GF-D8 (cell line): ENCODE data around the gene HPSE2.

Experiments used
- DNase-seq: peaks from one replicate; lab custom pipeline; 2025; lab: John Stamatoyannopoulos, UW

HPSE2 gene

DNA sequence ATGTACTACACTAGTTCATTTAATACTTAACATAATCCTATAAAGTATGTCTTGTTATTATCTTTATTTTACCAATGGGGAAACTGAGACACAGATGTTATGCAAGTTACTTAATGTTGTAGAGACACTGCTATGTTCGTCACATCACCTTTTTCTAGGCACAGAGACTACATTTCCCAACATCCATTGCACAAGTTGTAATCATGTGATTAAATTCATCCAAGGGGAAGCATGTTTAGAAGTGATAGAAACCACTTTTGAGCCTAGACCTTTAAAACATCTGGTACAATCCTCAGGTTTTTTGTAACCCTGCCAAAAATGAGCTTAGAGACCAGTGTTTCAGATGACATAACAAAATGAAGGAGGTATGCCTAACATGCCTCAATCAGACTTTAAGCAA lies 402.1 kb downstream of the HPSE2 start:
- DNase-seq = no peak

DNA sequence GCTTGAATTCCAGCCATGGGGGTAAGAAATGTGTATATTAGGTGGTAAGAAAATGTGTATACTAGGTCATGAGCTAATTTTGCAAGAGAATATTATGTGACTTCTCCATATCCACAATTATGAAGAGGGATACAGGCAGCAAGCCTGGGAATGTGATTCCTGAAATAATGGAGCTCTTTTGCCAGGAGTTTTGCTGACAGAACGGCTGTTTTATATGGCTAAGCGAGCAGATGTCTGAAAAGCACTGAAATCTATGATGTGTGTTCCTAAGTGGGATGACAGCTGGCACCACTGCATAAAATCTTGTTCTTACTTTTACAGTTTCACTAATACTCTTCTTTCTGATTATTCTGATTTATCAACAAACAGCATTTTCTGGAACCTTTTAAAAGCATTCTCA lies 402.9 kb downstream of the HPSE2 start:
- no peak for DNase-seq

DNA sequence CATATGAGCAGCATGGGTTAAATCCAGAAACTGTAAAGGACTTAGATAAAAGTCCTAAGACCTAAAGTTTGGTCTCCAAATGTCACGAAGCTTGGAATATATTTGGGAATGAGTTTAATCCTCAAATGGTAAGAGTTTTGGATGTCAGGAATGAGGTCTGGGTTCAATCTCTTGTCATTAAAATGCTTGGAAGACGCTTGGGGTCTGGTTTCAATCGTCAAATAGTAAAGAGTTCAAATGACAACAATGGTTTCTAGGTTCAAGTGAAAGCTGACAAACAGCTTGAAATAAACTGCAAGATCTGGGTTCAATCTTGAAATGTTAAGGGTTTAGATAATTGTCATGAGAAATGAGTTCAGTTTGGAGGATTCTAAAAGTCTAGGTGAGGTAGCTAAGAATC lies 403.5 kb downstream of the HPSE2 start:
- DNase-seq = no peak

DNA sequence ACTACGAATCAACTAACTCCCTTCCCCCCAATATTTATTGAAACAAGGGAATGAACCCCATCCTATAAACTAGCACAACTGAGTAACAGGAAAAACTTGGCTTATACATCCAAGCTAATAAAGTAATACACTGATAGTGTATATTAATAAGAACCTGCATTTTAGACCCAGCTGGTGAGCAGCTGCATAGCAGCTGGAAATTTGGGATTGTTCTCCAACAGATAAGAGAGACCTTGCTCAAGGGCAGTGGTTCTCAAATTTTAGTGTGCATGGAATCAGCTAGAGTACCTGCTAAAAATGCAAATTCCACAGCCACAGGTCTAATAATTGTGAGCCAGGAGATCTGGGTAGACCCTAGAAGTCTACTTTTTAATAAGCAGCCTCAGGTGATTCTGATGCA lies 404.3 kb downstream of the HPSE2 start:
- no peak for DNase-seq

DNA sequence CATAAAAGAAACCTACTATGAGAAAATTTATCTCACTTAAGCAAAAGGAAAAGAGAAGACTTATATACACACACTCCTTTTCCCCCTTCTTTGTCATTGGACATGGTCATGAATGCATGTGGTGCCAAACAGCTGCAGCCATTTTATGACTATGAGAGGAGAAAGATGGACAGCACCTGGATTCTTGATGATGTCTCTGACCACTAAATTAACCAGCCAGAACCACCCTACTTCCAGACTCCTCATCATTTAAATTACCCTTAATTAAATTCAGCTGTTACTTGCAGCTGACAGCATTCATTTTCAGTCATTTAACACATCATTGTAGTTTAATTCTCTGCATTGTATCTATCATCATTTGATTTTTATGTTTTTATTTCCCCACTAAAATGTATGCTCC lies 409.9 kb downstream of the HPSE2 start:
- DNase-seq = no peak

DNA sequence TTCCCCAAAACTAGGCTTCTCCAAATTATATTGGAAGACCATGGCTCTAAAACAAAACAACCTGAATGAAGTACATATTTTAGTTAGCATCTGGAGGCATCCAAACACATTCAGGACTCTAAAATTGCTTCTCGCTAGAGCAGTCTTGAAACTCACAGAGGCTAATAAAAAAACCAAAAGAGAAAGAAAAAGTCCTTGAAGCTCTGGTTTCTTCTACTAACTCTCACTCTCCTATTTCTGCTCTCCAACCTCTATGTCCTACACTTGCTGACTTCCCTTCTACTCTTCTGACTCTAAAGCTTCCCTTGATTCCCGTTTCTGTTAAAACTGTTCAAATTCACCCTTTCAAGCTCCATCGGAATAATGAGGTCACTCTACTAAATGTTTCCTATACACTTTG lies 418.3 kb downstream of the HPSE2 start:
- DNase-seq = no peak

DNA sequence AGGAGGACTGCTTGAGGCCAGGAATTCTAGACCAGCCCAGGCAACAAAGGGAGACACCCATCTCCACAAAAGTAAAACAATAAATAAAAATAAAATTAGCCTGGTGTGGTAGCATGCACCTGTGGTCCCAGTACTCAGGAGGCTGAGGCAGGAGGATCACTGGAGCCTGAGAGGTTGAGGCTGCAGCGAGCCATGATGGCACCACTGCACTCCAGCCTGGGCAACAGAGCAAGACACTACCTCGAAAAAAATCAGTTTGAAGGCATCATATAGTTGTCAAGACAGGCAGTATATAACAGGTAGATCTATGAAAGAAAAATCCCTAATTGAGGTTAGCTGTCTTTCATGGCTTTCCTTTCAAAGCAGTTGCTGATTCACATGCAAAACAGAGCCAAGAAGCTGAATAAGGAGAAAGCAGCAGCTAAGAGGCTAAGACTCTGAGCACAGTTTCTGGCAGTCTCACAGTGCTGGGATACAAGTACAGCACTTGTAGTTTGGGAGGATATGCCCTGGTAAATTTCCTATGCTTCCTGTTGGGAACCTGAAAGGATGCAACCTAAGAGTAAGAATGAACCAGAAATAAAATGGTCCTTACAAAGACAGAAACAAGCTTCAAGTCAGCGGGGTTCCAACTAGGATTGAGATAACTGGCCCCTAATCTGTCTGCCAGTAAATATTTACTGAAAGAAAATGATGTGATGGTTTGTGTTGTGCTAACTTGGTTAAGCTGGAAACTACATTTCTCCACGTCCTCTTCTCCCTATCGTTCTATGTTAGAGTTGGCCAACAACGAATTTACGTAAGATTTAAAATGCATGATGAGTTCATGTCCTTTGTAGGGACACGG lies 420.4 kb downstream of the HPSE2 start:
- no peak for DNase-seq

DNA sequence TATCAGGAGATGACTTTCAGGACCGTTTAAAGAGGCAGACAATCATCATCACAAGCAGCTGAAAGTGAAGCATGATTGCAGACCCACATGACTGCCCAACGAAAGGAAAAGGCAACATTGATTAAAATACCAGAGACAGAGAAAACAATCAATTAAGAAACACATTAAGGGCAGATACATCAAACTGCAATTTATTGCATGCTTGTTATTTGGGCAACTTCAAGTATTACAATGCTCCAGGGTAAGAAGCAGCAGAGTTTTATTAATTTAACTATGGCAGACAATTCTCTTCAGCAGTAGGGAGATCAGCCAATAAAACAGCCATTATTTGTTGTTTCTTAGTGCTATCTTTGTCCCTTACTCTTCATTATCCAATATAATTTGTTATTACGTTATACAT lies 421.2 kb downstream of the HPSE2 start:
- no peak for DNase-seq

DNA sequence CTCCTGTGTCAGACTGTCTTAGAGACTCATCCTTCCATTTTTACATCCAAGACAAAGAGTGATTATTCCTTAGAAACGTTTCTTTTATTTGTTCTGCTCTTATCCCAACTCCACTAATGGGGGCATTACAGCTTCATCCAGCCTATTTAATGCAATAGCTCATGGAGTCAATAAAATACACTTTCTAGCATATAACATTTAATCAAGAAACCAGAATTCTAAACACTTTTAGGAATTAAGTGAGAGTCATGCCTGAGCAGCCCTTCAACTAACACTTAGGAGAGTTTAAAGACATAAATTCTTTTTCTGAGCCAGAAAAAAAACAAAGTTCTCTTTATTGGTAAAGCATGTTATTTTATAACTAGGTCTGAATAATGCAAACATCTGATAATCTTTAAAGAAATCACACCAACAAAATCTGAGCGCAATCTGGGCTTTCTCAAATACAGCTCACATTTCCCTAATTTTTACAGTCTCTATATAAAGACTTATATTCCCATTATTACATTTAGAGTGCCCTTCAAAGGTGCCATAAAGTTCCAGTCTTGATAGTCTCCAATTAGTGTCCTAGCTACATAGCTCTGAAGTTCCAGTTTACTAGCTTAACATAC lies 427.3 kb downstream of the HPSE2 start:
- no peak for DNase-seq

DNA sequence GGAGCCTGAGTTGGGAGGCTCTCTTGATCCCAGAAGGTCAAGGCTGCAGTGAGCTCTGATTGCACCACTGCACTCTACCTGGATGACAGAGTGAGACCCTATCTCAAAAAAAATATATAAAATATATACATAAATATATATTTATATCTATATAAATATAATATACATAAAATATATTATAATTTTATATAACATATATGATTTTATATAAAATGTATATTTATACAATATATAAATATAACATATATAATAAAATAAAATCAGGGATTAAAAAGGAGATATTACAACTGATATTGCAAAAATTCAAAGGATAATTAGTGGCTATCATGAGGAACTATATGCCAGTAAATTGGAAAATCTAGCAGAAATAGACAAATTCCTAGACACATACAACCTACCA lies 435.4 kb downstream of the HPSE2 start:
- no peak for DNase-seq

DNA sequence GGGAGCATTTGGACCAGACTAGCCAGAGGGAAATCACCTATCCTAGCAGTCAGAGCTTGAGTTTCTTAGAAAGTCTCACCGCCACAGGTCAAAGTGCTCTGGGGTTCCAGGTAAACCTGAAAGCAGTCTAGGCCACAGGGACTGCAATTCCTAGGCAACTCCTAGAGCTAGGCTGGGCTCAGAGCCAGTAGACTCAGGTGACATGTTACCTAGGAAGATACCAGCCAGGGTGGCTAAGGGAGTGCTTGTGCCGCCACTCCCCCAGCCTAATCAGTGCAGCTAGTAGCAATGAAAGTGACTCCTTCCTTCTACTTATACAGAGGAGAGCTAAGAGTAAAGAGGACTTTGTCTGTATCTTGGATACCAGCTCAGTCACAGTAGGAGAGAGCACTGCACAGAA lies 440.2 kb downstream of the HPSE2 start:
- no peak for DNase-seq

DNA sequence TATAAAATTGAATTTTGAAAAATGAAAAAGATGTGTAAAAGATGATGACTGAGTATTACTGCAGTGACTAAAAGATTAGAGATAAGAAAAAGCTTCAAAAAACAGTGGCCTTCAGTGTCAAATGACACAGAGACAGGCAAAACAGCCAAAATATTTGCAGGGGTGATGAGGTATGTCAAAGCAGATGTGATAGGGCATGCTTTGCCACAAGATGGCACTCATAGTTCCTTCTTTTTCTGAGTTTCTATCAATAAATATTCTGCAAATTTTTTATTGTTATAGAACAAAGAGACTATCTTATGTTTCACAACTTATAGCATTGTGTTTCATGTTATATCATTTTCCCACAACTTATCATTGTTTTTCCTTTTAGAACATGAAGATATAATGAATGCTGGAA lies 444.8 kb downstream of the HPSE2 start:
- DNase-seq = no peak

DNA sequence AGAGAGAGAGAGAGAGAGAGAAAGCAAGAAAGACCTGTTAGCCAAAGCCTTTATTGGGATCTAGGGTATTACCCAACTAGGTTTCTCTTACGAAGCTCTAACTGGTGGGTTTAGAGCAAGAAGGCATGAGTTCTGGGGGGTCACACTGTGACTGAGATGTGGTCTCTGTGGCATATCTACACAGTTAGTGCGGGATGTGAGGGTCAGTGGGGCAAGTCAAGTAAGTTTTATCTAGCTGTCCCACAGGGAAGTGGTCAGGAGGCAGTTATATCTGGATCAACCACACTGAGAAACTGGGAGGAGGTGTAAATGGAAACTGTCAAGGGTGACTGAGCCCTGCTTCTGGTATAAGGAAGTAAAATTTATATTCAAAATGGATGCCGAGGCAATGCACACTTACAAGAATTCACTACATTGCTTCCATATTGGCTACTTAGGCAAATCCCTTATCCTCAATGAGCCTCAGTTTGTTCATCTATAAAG lies 457.3 kb downstream of the HPSE2 start:
- peak; percentile 7 for DNase-seq

DNA sequence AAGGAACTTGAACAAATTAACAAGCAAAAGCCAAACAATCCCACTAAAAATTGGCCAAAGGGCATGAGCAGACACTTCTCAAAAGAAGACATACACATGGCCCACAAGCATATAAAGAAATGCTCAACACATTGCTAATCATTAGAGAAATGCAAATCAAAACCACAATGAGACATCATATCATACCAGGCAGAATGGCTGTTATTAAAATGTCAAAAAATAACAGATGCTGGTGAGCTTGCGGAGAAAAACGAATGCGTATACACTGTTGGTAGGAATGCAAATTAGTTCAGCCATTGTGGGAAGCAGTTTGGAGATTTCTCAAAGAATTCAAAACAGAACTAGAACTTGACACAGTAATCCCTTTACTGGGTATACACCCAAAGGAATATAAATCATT lies 477.2 kb downstream of the HPSE2 start:
- no peak for DNase-seq

DNA sequence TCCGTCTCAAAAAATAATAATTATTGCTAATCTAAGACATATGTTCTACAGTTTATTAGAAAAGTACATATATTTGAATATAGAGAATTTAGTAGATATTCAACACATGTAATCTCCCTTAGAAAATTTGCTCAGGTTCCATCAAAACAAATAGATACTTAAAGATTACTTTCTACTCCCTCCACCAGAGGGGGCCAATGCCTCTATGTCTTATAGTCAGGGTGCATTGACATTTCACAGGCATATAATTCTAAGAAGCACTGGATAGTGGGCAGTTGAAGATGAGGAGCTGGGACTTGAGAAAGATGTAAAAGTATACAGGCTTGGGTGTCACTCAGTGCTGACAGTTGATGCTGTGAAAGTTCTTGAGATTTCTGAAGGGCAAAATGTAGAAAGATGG lies 487.4 kb downstream of the HPSE2 start:
- DNase-seq = no peak

DNA sequence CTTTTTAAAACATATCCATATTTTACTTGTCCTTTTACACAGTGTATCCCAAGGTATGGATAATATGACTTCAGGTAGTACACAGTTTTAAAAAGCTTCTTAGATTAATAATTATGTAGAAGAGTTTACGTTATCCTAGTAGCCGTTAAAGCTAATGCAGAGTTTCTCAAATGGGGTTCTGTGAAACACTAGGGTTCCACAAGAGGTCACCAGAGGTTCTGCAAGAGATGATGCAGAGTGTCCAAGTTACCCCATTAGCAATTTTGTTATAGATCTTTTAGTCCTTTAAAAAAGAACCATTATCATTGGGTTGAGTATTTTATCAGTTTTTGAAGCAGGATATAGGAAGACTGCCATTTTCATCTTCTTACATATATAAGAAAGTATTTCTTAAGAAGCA lies 490.0 kb downstream of the HPSE2 start:
- no peak for DNase-seq

DNA sequence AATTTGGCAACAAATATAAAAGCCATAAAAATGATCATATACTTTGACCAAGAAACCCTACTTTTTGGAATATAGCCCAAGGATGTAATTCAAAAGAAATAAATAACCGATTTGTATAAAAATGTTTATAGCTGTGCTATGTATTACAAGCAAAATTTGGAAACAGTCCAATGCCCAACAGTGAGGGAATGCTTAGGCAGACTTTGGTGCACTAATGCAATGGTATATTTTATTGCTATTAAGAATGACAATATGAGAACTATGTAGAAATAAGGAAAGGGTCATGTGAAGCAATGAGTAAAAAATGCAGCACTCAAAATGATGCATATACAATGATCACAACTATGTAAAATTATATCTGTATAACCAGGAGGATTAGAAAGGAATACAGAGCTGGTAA lies 515.1 kb downstream of the HPSE2 start:
- no peak for DNase-seq

DNA sequence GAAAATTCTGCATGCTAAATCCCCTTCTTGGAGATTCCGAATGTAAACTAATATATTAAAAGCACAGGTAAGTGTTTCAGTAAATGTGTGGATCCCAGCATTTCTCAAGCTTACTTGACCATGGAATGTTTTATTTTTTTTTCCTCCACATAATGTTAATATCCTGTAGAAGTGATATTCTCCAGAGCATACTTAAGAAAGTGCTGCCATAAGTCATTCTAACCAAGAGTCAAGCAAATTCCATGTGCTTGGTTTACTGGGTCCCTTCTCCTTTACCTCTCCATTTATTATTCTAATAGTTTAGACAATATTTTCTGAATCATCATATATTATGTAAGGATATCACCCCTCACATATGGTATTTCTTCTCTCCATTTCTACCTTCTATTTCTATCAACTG lies 522.1 kb downstream of the HPSE2 start:
- no peak for DNase-seq

DNA sequence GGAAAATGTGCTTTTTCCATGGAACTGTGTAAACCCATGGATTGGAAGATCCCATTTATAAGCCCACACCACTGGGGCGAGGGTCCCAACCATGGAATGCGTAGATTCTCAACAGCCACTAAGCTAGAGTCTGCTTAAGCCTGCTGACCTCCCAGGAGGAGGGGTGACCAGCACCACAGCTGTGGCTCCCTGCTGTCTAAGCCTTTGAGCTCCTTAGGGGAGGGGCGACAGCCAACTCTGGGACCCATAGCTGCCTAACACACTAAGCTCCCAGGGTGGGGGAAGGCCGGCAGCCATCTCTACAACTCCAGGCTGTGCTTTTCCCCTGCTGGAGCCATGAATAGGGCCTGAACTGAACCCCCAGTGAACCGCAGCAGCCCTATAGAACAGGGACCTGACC lies 539.1 kb downstream of the HPSE2 start:
- no peak for DNase-seq

DNA sequence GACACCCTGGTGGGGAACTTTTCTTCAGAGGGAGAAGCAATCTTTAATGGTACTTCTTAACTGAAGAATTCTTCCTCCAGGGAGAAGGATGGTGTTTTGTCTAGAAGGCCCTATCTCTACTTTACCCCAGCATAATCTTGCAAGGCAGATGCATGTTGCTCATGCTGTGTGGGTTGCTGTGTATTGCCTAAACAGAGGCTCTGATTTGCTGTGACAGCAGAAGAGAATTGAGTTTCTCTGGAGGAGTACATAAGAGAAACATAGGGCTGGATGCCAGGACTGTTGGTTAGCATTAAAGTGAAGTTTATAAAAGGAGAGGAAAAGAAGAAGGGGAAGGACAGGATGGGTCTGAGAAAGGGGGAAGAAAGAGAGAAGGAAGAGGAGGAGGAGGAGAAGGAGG lies 540.8 kb downstream of the HPSE2 start:
- no peak for DNase-seq

DNA sequence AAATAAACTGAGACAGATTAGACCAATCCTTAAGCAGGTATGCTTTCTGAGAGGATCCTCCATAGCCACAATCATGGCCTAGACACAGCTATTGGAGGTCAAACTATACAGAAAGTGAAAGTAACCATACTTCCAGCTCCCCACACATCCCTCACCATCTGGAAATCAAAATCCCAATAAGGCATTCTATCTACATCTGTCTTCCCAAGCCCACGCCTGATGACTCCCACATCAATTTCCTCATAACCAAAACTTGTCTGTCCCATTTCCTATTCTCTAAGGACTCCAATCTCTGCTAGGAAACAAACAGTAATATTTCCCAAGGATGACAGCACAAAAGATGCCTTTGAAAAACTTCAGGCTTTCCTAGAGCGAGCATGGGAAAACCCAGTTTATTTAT lies 541.6 kb downstream of the HPSE2 start:
- no peak for DNase-seq

DNA sequence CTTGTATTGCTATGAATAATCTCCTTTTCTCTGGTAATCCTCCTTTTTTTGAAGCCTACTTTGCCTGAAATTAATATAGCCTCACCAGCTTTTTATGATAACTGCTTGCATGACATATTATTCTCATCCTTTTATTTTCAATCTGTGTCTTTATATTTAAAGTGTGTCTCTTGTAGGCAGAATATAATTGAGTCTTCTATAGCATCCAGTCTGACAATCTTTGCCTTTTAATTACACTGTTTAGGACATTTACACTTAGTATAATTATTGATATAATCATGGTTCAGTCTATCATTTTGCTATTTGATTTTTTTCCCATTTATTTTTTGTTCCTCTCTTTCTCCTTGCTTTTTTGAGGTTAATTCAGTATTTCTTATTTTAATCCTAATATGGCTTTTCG lies 548.0 kb downstream of the HPSE2 start:
- no peak for DNase-seq

DNA sequence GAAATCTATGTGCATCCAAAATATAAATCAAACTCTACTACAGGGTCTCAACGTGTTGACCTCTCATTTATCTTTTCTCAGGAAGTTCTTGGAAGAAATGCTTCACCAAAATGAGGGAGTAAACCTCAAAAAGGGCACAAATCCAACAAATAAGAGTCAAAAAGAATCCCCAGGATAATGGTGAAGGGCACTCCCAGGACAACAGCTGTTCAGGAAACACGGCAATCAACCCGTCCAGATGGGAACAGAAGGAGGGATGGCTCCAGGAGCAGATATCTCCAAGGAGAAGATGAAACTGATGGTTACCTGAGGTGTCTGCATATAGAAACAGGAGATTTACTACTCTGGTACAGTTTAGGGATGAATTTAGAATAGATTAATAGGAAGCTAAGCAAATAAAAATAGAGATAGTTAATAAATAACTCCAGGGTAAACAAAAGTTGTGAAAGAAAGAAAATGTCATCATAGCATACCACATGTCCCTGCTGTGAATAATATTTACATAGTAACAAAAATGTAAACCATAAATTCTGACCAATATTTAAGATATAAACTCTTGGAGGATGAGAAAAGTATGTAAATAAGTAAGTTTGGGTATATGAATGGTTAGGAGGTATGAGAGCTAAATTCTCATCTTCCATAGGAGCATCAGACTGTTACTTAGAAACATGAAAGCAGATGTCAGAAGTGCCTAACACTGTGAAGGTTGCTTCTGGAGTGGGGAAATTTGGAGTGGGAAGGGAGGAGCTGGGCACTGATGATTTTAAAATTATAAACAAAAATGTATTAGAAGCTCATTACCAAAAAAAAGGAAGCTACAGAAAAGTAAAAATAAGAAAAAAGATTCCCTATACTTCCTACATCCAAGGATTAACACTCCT lies 551.4 kb downstream of the HPSE2 start:
- no peak for DNase-seq
